ENCODE data around the gene MICU1.

GRCh38 chr10:72595436-72595835 is 30.4 kb downstream of the MICU1 start:
- no peak for TF ChIP-seq CTCF (IDR thresholded peaks at IDR 0.05; ENCODE audit: insufficient read depth, low read length, poor library complexity, severe bottlenecking)
- no peak for TF ChIP-seq EZH2phosphoT487 (conservative IDR thresholded peaks at IDR 0.05; ENCODE audit: low read length)

Data from SU-DHL-6 (cell line).